Measurements from ENCODE around the gene SNX8.
A peak's percentile ranks its signal among the peaks of the same experiment; 100 is the strongest.
"Not testable (repeated sequence)": the region's sequence is repeated elsewhere in the genome, so short reads cannot be mapped to it uniquely, and the experiment has no call there.

Gene SNX8

DNA sequence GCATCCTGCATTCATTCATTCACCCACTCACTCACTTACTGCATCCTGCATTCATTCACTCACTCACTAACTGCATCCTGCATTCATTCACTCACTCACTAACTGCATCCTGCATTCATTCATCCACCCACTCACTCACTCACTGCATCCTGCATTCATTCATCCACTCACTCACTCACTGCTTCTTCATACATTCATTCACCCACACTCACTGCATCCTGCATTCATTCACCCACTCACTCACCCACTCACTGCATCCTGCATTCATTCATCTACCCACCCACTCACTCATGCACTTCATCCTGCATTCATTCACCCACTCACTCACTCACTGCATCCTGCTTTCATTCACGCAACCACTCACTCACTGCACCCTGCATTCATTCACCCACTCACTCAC is 1.5 kb upstream of the SNX8 start:
- Histone ChIP-seq H4K20me1 (ENCODE audit: insufficient read depth, low read length) (peaks cover 2% of the 10 kb centered on the region; the same call in 1 of the 2 replicates), H2AFZ (ENCODE audit: low read depth, low read length) (no peak overlapping the region), H3K4me1 (ENCODE audit: insufficient read depth, low read length) (peaks cover 27% of the 10 kb centered on the region), H3K27me3 (ENCODE audit: insufficient read depth, low read length, poor library complexity) (no peaks in the 10 kb centered on the region), H3K27ac (ENCODE audit: low read length) (no peak overlapping the region), H3K4me2 (ENCODE audit: insufficient read depth, low read length) (no peak overlapping the region), H3K9me3 (ENCODE audit: insufficient read depth, low read length, severe bottlenecking) (no peaks in the 10 kb centered on the region), H3K9ac (ENCODE audit: low read depth, low read length) (no peak overlapping the region), H3K79me2 (ENCODE audit: insufficient read depth, low read length) (peaks cover 27% of the 10 kb centered on the region), H3K36me3 (ENCODE audit: insufficient read depth, low read length) (peaks cover 3% of the 10 kb centered on the region; the same call in 1 of the 2 replicates), H3K4me3 (ENCODE audit: low read depth in 1 of 2, low read length in 2 of 2) (no peak overlapping the region)
- TF ChIP-seq EZH2 (IDR thresholded peaks at IDR 0.05; ENCODE audit: borderline replicate concordance, low read depth, low read length, severe bottlenecking) = no peak
- TF ChIP-seq, protein P1, sequence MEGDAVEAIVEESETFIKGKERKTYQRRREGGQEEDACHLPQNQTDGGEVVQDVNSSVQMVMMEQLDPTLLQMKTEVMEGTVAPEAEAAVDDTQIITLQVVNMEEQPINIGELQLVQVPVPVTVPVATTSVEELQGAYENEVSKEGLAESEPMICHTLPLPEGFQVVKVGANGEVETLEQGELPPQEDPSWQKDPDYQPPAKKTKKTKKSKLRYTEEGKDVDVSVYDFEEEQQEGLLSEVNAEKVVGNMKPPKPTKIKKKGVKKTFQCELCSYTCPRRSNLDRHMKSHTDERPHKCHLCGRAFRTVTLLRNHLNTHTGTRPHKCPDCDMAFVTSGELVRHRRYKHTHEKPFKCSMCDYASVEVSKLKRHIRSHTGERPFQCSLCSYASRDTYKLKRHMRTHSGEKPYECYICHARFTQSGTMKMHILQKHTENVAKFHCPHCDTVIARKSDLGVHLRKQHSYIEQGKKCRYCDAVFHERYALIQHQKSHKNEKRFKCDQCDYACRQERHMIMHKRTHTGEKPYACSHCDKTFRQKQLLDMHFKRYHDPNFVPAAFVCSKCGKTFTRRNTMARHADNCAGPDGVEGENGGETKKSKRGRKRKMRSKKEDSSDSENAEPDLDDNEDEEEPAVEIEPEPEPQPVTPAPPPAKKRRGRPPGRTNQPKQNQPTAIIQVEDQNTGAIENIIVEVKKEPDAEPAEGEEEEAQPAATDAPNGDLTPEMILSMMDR (IDR thresholded peaks at IDR 0.05; ENCODE audit: borderline replicate concordance, extremely low read depth, low read length, poor library complexity, severe bottlenecking) = no peak
- no peak for ATAC-seq (ENCODE audit: insufficient read depth, low read depth)
- no peak for DNase-seq

DNA sequence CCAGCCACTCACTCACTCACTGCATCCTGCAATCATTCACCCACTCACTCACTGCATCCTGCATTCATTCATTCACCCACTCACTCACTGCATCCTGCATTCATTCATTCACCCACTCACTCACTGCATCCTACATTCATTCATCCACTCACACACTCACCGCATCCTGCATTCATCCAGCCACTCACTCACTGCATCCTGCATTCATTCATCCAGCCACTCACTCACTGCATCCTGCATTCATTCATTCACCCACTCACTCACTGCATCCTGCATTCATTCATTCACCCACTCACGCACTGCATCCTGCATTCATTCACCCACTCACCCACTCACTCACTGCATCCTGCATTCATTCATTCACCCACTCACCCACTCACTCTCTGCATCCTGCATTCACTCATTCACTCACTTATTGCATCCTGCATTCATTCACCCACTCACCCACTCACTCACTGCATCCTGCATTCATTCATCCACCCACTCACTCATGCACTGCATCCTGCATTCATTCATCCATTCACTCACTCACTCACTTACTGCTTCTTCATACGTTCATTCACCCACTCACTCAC is 802 bp upstream of the SNX8 start:
- not testable (repeated sequence) for H2AFZ ChIP-seq (ENCODE audit: low read depth, low read length)
- peak overlapping the region in 1 of 2 experiments; percentile 94; a peak in 2 of 4 replicates for H3K4me3 ChIP-seq (ENCODE audit: low read depth in 1 of 2, low read length in 2 of 2)

DNA sequence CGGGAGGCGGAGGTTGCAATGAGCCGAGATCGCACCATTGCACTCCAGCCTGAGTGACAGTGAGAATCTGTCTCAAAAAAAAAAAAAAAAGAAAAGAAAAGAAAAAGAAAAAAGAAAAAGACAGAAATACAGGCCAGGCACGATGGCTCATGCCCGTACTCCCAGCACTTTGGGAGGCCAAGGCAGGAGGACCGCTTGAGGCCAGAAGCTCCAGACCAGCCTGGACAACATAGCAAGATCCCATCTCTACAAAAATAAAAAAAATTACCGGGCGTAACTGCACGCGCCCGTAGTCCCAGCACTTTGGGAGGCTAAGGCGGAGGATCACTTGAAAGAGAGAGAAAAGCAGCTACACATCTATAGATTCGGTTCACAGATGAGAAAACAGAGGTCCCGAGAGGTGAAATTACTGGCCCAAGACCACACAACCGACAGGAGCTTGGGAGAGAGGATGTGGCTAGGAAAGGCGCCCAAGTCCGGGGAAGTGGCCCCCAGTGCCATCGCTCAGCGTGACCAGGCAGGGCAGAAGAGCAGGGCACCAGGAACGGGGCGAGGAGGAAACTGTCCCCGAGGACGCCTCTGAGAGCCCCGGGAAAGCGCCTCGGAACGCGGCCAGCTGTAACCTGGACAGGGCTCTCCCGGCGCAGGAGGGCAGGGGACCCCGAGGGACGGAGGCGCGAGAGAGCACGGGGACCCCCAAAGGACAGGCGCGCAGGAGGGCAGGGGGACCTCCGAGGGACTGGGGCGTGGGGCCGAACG is 612 bp downstream of the SNX8 start:
- Histone ChIP-seq H3K36me3 (ENCODE audit: insufficient read depth, low read length) (peaks cover 6% of the 10 kb centered on the region; the same call in 1 of the 2 replicates), H3K4me2 (ENCODE audit: insufficient read depth, low read length) (peak overlapping the region; percentile 90), H2AFZ (ENCODE audit: low read depth, low read length) (peak overlapping the region; percentile 96), H3K27ac (ENCODE audit: low read length) (peak overlapping the region; percentile 70), H3K9me3 (ENCODE audit: insufficient read depth, low read length, severe bottlenecking) (no peaks in the 10 kb centered on the region), H4K20me1 (ENCODE audit: insufficient read depth, low read length) (peaks cover 2% of the 10 kb centered on the region; the same call in 1 of the 2 replicates), H3K4me1 (ENCODE audit: insufficient read depth, low read length) (peaks cover 27% of the 10 kb centered on the region), H3K4me3 (ENCODE audit: low read depth in 1 of 2, low read length in 2 of 2) (peak overlapping the region; percentile 85 to 94), H3K79me2 (ENCODE audit: insufficient read depth, low read length) (peaks cover 43% of the 10 kb centered on the region), H3K27me3 (ENCODE audit: insufficient read depth, low read length, poor library complexity) (no peaks in the 10 kb centered on the region), H3K9ac (ENCODE audit: low read depth, low read length) (peak overlapping the region; percentile 90)
- no peak for DNase-seq
- TF ChIP-seq EZH2 (IDR thresholded peaks at IDR 0.05; ENCODE audit: borderline replicate concordance, low read depth, low read length, severe bottlenecking) = no peak
- TF ChIP-seq, protein P1 (IDR thresholded peaks at IDR 0.05; ENCODE audit: borderline replicate concordance, extremely low read depth, low read length, poor library complexity, severe bottlenecking) = no peak
- no peak; the same call in none of the 3 replicates for ATAC-seq (ENCODE audit: insufficient read depth, low read depth)

More for the DNA sequence above, 802 bp upstream of the SNX8 start:
- H3K27ac ChIP-seq (ENCODE audit: low read length); H3K9me3 ChIP-seq (ENCODE audit: insufficient read depth, low read length, severe bottlenecking); DNase-seq; H4K20me1 ChIP-seq (ENCODE audit: insufficient read depth, low read length); H3K9ac ChIP-seq (ENCODE audit: low read depth, low read length); H3K27me3 ChIP-seq (ENCODE audit: insufficient read depth, low read length, poor library complexity); ATAC-seq (ENCODE audit: insufficient read depth, low read depth); H3K36me3 ChIP-seq (ENCODE audit: insufficient read depth, low read length): not testable (repeated sequence)
- Histone ChIP-seq H3K79me2 (ENCODE audit: insufficient read depth, low read length) (peaks cover 32% of the 10 kb centered on the region), H3K4me1 (ENCODE audit: insufficient read depth, low read length) (peaks cover 27% of the 10 kb centered on the region), H3K4me2 (ENCODE audit: insufficient read depth, low read length) (peak overlapping the region; percentile 90)
